ENCODE measurements around the gene BPTF. TPM values are rescaled to one million over a fixed set of nuclear protein-coding genes. Genes with fewer than 3 reads are reported as not detected.
A peak's percentile ranks its signal among the peaks of the same experiment; 100 is the strongest.

Gene BPTF
- total and polyA plus RNA-seq, 2 of the 13 experiments (the other 11 are each of a cell fraction or from before 2014, with no cell fraction given) = 43.5 to 66.1 TPM

GRCh38 chr17:67824735-67825626 is at the start of gene BPTF (continued):
- TF ChIP-seq, protein P1, sequence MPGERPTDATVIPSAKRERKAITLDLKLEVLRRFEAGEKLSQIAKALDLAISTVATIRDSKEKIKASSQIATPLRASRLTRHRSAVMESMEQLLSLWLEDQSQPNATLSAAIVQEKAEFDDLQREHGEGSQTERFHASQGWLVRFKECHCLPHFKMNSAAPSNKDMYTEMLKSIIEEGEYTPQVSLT (CRISPR knock-in tag; IDR thresholded peaks at IDR 0.05; ENCODE audit: borderline replicate concordance, low read depth) = no peak
- TF ChIP-seq SOX5 (CRISPR knock-in tag; IDR thresholded peaks at IDR 0.05; ENCODE audit: borderline replicate concordance) (peak; percentile 60; the same call in 1 of the 2 replicates), ZNF777 (CRISPR knock-in tag; IDR thresholded peaks at IDR 0.05) (peak; percentile 89), ZNF569 (CRISPR knock-in tag; IDR thresholded peaks at IDR 0.05; ENCODE audit: borderline replicate concordance) (0 out of 2 replicates have a peak, but pooled peaks have one; percentile 51), ZFP36L1 (CRISPR knock-in tag; IDR thresholded peaks at IDR 0.05) (peak; percentile 83; the same call in 1 of the 2 replicates), NFKB2 (CRISPR knock-in tag; IDR thresholded peaks at IDR 0.05; ENCODE audit: borderline replicate concordance) (peak; percentile 60; the same call in 1 of the 2 replicates), SMYD3 (CRISPR knock-in tag; IDR thresholded peaks at IDR 0.05) (no peak)
- TF ChIP-seq, protein P2, sequence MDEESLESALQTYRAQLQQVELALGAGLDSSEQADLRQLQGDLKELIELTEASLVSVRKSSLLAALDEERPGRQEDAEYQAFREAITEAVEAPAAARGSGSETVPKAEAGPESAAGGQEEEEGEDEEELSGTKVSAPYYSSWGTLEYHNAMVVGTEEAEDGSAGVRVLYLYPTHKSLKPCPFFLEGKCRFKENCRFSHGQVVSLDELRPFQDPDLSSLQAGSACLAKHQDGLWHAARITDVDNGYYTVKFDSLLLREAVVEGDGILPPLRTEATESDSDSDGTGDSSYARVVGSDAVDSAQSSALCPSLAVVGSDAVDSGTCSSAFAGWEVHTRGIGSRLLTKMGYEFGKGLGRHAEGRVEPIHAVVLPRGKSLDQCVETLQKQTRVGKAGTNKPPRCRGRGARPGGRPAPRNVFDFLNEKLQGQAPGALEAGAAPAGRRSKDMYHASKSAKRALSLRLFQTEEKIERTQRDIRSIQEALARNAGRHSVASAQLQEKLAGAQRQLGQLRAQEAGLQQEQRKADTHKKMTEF (CRISPR knock-in tag; IDR thresholded peaks at IDR 0.05) = peak; percentile 75; the same call in 1 of the 2 replicates

- Histone ChIP-seq H3K79me2 (ENCODE audit: insufficient read depth, low read length) (no peaks in the 10 kb centered on the region), H3K4me2 (ENCODE audit: low read depth, low read length) (peak overlapping the region; percentile 74), H3K36me3 (replicated peaks in 1 of 2; ENCODE audit: control insufficient read depth in 1 of 2, insufficient read depth in 2 of 2, low read length in 2 of 2) (no peaks in the 10 kb centered on the region), H3K9ac (ENCODE audit: insufficient read depth, low read depth, low read length) (no peak overlapping the region), H3K27ac (ENCODE audit: extremely low read length, insufficient read depth, low read length) (no peak overlapping the region), H3K9me3 (ENCODE audit: low read length) (no peaks in the 10 kb centered on the region), H3K27me3 (ENCODE audit: control insufficient read depth in 1 of 2, insufficient read depth in 2 of 2, low read length in 2 of 2) (no peaks in the 10 kb centered on the region; a peak in 1 of 5 replicates), H3K4me1 (ENCODE audit: insufficient read depth, low read length) (peaks cover 24% of the 10 kb centered on the region), H2AFZ (ENCODE audit: low read length) (peak overlapping the region; percentile 73), H4K20me1 (ENCODE audit: insufficient read depth, low read length) (no peaks in the 10 kb centered on the region), H3K4me3 (replicated peaks in 1 of 3; ENCODE audit: insufficient read depth in 1 of 3, low read depth in 2 of 3, low read length in 3 of 3) (peak overlapping the region in 2 of 3 experiments; percentile 4 to 54; a peak in 2 of 6 replicates)
- intact Hi-C loops (cut with micrococcal nuclease; ENCODE audit: unreplicated experiment) = loop anchor here (1.0 kb wide), 1 partner anchor 62 kb away; the partner anchor contains the start of gene NOL11
- ATAC-seq (peak; percentile 94), DNase-seq (ENCODE audit: low spot score) (peak; percentile 74), FAIRE-seq (peak; percentile 12)
- no TSS peak for BruUV-seq (replicated peaks)
- in situ Hi-C loops (cut with HindIII; ENCODE audit: extremely low pct_ligation_motif_present, low pct_unique_long_range_greater_than_20kb) = no loop called here
- WGBS (ENCODE audit: low lambda C conversion rate) = 7% methylated on average over 13 of the region's 13 CpGs
- POLR2A ChIA-PET = interaction anchor here (1.1 kb wide), 1 partner anchor 61 kb away, joined by 4 read pairs; the partner anchor contains the start of gene NOL11
- CTCF ChIA-PET (ENCODE audit: low intra/inter-chr PET ratio, low total read pairs) = interaction anchor here (1.9 kb wide), 1 partner anchor 61 kb away, joined by 5 read pairs; the partner anchor contains the start of gene NOL11
- TF ChIP-seq ZNF7 (CRISPR knock-in tag; IDR thresholded peaks at IDR 0.05) = no peak
- TF ChIP-seq CREM (IDR thresholded peaks at IDR 0.05) = peak; percentile 30; the same call in 1 of the 2 replicates
- TF ChIP-seq CREM (CRISPR knock-in tag; IDR thresholded peaks at IDR 0.05) = no peak
- TF ChIP-seq HNF1B (CRISPR knock-in tag; IDR thresholded peaks at IDR 0.05) = 0 out of 2 replicates have a peak, but pooled peaks have one; percentile 50
- TF ChIP-seq ZNF501 (CRISPR knock-in tag; IDR thresholded peaks at IDR 0.05) = 0 out of 2 replicates have a peak, but pooled peaks have one; percentile 29
- peak; percentile 42 for TF ChIP-seq NR2C2 (CRISPR knock-in tag; IDR thresholded peaks at IDR 0.05; ENCODE audit: borderline replicate concordance)
- TF ChIP-seq EP300 (IDR thresholded peaks at IDR 0.05; ENCODE audit: low read depth in 2 of 2, low read length in 2 of 2) = no peak
- no peak for TF ChIP-seq EP300 (CRISPR knock-in tag; IDR thresholded peaks at IDR 0.05; ENCODE audit: borderline replicate concordance)
- no peak for TF ChIP-seq REXO4 (CRISPR knock-in tag; IDR thresholded peaks at IDR 0.05; ENCODE audit: borderline replicate concordance)
Observed at GRCh38 chr17:67779098-67779672, 46.1 kb upstream of the BPTF start.

All from HepG2 (cell line).